ENCODE results near the gene STXBP6.

The STXBP6 gene

DNA sequence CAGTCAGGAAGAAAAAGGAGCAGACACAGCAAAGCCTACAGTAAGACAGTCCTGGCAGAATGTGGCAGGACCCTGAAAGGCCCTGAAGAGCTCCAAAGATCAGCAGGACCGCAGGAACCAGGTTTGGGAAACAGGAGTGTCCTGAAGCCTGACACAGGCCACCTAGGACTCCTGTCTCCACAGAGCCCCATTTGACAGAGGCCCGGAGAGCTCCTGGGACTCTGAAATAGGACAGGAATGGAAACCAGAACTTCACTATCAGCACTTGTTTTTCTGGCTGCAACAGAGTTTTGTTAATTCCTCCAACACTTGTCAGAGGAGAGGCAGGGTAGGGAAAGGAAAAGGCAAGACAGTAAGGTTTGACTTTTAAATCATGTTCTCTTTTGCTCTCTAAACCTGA lies 12.9 kb downstream of the STXBP6 start:
- Histone ChIP-seq H3K9me3 (ENCODE audit: control insufficient read depth, low read depth, low read length) (no peaks in the 10 kb centered on the region), H3K27ac (ENCODE audit: low read length) (no peak overlapping the region), H3K36me3 (ENCODE audit: control insufficient read depth, low read depth, low read length) (no peaks in the 10 kb centered on the region), H3K4me1 (ENCODE audit: control insufficient read depth, low read depth, low read length) (peaks cover 3% of the 10 kb centered on the region), H3K4me3 (ENCODE audit: low read length) (no peak overlapping the region), H3K9ac (ENCODE audit: low read length) (no peak overlapping the region), H3K27me3 (ENCODE audit: control insufficient read depth, insufficient read depth, low read length) (no peaks in the 10 kb centered on the region)

DNA sequence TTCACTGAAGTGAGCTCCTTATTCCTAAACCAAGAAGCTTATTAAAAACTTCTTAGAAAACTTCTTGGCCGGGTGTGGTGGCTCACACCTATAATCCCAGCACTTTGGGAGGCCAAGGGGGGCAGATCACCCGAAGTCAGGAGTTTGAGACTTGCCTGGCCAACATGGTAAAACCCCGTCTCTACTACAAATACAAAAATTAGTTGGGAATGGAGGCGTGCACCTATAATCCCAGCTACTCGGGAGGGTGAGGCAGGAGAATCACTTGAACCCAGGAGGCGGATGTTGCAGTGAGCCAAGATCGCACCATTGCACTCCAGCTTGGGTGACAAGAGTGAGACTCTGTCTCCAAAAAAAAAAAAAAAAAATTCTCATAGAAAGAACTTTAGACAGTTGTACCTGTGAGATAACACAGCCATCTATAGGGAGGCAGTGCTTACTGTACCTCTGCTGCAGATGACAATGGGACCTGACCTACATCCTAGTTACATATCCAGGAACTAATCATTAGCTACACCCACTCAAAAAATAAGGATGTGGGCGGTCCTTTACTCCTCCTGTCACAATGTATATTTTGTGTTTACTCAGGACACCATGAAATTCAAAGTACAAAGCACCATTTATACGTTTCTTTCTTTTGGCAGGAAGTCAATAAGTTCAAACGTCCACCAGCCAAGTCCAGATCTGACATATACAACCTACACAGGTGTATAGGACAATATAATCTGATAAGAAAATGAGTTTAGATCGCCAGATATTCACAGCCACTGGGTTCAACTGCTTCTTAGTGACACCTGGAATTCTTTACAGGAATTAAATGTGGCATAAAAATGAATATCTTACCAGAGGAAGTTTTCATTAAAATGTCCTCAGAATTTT lies 14.9 kb downstream of the STXBP6 start:
- Histone ChIP-seq H3K9ac (ENCODE audit: low read length) (no peak overlapping the region), H3K4me1 (ENCODE audit: control insufficient read depth, low read depth, low read length) (no peaks in the 10 kb centered on the region), H3K4me3 (ENCODE audit: low read length) (no peak overlapping the region), H3K9me3 (ENCODE audit: control insufficient read depth, low read depth, low read length) (no peaks in the 10 kb centered on the region), H3K36me3 (ENCODE audit: control insufficient read depth, low read depth, low read length) (no peaks in the 10 kb centered on the region), H3K27me3 (ENCODE audit: control insufficient read depth, insufficient read depth, low read length) (no peaks in the 10 kb centered on the region), H3K27ac (ENCODE audit: low read length) (no peak overlapping the region)

DNA sequence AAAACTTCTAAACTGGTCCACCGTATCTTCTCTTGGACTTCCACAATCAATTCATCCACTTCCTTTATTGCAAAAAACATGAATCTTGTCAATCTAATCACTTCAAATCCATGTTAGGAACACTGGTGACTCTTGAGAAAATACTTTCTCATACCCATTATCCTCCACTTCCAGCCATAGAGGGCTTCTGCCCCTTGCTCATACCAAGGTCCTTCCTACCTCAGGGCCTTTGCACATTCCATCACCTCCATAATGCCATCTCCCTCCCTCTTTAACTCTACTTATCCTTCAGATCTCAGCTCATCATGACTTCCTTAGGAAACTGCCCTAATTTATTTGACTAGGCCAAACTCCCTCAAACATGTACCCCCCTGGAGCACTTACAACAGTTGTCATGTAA lies 16.6 kb downstream of the STXBP6 start:
- Histone ChIP-seq H3K36me3 (ENCODE audit: control insufficient read depth, low read depth, low read length) (no peaks in the 10 kb centered on the region), H3K9me3 (ENCODE audit: control insufficient read depth, low read depth, low read length) (no peaks in the 10 kb centered on the region), H3K27me3 (ENCODE audit: control insufficient read depth, insufficient read depth, low read length) (no peaks in the 10 kb centered on the region), H3K4me3 (ENCODE audit: low read length) (no peak overlapping the region), H3K9ac (ENCODE audit: low read length) (no peak overlapping the region), H3K4me1 (ENCODE audit: control insufficient read depth, low read depth, low read length) (no peaks in the 10 kb centered on the region), H3K27ac (ENCODE audit: low read length) (no peak overlapping the region)

DNA sequence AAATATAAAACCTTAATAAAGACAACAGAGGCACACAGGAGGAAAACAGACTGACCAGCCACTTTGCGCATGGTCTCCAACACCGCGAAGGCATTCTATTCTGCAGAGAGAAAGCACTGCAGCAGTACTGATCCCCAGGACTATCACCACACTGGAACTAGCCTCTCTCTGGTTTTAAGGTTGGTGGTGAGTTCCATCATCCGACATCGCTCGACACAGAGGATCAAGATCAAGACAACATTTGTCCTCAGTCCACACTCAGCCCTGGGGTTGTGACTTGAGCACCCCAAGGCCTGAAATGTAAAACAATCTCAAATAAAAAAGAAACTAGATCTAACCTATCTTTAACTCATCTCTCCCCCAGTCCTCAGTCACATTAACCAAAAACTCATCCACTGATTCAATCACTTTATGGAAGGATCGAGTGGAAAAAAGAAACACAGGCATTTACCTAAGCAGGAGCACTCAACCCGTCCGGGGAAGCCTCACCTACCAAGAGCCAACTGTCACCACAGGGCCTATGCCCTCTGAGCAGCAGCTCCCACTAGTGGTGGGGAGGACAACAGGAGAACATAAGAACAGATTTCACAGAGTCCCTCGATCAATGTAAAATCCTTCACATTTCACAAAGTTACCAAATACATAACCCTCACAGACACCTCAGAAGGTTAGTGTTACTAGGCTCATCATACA lies 17.7 kb downstream of the STXBP6 start:
- H3K4me3 ChIP-seq (ENCODE audit: low read length) = no peak overlapping the region
- no peak overlapping the region for H3K27ac ChIP-seq (ENCODE audit: low read length)
- H3K9ac ChIP-seq (ENCODE audit: low read length) = no peak overlapping the region
- H3K9me3 ChIP-seq (ENCODE audit: control insufficient read depth, low read depth, low read length) = no peaks in the 10 kb centered on the region
- no peaks in the 10 kb centered on the region for H3K4me1 ChIP-seq (ENCODE audit: control insufficient read depth, low read depth, low read length)
- H3K27me3 ChIP-seq (ENCODE audit: control insufficient read depth, insufficient read depth, low read length) = no peaks in the 10 kb centered on the region
- H3K36me3 ChIP-seq (ENCODE audit: control insufficient read depth, low read depth, low read length) = no peaks in the 10 kb centered on the region

DNA sequence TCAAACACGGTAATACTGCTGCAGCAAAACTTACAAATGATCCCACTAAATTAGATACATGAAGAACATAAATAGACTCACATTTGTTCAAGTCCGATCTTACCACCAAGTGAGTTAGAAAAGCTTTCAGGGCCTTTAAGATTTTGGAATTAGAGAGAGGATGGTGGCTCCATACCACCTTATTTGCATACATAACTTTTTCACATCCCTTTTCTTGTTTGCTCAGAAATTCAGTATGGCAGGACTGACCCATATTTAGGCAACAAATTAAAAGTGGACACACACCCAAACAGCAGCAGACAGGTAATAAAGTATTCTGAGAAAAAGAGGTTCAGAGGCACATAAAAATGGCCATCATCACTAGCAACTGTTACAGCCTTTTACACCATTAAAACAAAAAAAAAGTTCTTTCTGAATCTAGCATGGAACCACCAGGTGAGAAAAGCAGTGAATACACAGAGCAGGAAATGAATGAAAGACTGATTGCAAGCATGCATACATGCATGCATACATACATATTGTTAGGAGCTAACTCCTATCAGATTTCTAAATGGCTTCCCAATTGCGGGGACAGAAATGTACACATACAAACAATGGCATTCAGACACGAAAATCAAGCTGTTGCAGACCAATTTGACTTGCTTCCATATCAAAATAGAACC lies 23.3 kb downstream of the STXBP6 start:
- Histone ChIP-seq H3K4me3 (ENCODE audit: low read length) (no peak overlapping the region), H3K9ac (ENCODE audit: low read length) (no peak overlapping the region), H3K27ac (ENCODE audit: low read length) (no peak overlapping the region), H3K9me3 (ENCODE audit: control insufficient read depth, low read depth, low read length) (no peaks in the 10 kb centered on the region), H3K4me1 (ENCODE audit: control insufficient read depth, low read depth, low read length) (no peaks in the 10 kb centered on the region), H3K36me3 (ENCODE audit: control insufficient read depth, low read depth, low read length) (no peaks in the 10 kb centered on the region), H3K27me3 (ENCODE audit: control insufficient read depth, insufficient read depth, low read length) (no peaks in the 10 kb centered on the region)

DNA sequence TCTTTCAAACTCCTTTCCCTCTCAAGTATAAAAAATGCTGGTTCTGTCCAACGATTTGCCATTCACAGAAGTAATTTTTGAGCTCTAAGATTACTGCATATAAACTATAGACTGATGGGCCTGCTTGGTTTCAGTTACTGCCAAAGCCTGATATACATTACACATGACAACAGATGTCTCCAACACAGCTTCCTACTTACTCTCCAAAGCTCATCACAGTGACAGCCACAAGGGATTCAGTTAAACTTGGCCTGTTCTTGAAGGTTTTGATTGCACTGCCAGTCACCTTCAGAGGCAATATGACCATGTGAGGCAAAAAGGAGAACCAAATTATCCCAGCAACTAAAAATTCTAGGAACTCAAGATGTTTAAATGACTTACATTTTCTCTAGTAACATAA lies 30.1 kb downstream of the STXBP6 start:
- Histone ChIP-seq H3K27ac (ENCODE audit: low read length) (no peak overlapping the region), H3K27me3 (ENCODE audit: control insufficient read depth, insufficient read depth, low read length) (no peaks in the 10 kb centered on the region), H3K4me3 (ENCODE audit: low read length) (no peak overlapping the region), H3K9ac (ENCODE audit: low read length) (no peak overlapping the region), H3K4me1 (ENCODE audit: control insufficient read depth, low read depth, low read length) (no peaks in the 10 kb centered on the region), H3K36me3 (ENCODE audit: control insufficient read depth, low read depth, low read length) (no peaks in the 10 kb centered on the region), H3K9me3 (ENCODE audit: control insufficient read depth, low read depth, low read length) (no peaks in the 10 kb centered on the region)

DNA sequence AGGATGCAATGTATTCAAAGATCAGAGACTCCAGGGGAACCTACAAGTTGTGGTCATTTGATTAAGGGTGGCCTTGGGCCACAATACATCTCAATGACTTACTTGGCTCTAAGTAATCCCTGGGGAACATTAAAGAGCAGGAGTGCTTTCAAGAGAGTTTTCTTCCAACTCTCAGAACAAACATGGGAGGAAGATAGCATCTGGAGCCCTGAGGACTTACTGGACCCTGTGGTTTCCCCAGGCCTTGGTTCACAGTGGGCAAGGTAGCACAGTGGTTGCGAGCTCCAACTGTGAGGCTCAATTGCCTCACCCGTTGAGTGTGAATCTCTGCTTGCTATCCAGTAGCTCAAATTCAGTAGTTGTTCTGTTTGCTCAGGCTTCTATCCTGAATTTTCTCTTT lies 32.4 kb downstream of the STXBP6 start:
- Histone ChIP-seq H3K27ac (ENCODE audit: low read length) (no peak overlapping the region), H3K4me3 (ENCODE audit: low read length) (no peak overlapping the region), H3K9me3 (ENCODE audit: control insufficient read depth, low read depth, low read length) (no peaks in the 10 kb centered on the region), H3K36me3 (ENCODE audit: control insufficient read depth, low read depth, low read length) (no peaks in the 10 kb centered on the region), H3K4me1 (ENCODE audit: control insufficient read depth, low read depth, low read length) (no peaks in the 10 kb centered on the region), H3K27me3 (ENCODE audit: control insufficient read depth, insufficient read depth, low read length) (no peaks in the 10 kb centered on the region), H3K9ac (ENCODE audit: low read length) (no peak overlapping the region)

DNA sequence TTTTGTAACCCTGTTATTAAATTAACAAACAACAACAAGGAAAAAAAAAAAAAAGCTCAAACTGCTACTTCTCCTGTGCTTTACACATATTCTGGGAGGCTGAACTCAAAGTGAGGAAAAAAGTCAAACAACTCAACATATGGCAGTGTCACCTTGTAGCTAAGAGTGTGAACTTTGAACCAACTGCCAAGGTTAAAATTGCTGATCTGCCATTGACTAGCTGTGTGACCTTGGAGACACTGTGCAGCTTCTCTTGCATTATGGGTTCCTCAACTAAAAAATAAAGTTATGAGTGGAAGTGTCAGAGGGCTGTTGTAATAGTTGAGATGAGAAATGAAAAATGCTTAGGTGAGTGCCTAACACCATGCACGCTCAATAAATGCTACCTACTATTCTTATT lies 34.2 kb downstream of the STXBP6 start:
- Histone ChIP-seq H3K9me3 (ENCODE audit: control insufficient read depth, low read depth, low read length) (no peaks in the 10 kb centered on the region), H3K36me3 (ENCODE audit: control insufficient read depth, low read depth, low read length) (no peaks in the 10 kb centered on the region), H3K9ac (ENCODE audit: low read length) (no peak overlapping the region), H3K4me3 (ENCODE audit: low read length) (no peak overlapping the region), H3K4me1 (ENCODE audit: control insufficient read depth, low read depth, low read length) (no peaks in the 10 kb centered on the region), H3K27me3 (ENCODE audit: control insufficient read depth, insufficient read depth, low read length) (no peaks in the 10 kb centered on the region), H3K27ac (ENCODE audit: low read length) (no peak overlapping the region)

DNA sequence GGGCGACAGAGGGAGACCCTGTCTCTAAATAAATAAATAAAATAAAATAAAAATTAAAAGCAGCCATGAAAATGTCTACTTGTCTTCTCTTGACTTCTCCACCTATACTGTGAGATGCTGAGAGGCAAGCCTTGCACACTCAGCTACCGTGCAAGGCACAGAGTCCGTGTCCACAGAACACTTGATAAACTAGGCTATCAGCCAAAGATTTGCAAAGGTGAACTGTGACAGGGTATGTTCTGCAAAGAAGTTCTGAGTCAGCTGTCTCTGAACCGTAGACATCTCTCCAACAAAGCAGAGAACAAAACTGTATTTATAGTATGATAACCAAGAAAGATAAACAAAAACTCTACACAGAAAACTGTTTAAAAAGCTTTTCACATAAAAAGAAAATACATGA lies 35.5 kb downstream of the STXBP6 start:
- H3K4me1 ChIP-seq (ENCODE audit: control insufficient read depth, low read depth, low read length) = peaks cover 7% of the 10 kb centered on the region
- H3K9ac ChIP-seq (ENCODE audit: low read length) = no peak overlapping the region
- no peaks in the 10 kb centered on the region for H3K36me3 ChIP-seq (ENCODE audit: control insufficient read depth, low read depth, low read length)
- no peak overlapping the region for H3K27ac ChIP-seq (ENCODE audit: low read length)
- no peaks in the 10 kb centered on the region for H3K27me3 ChIP-seq (ENCODE audit: control insufficient read depth, insufficient read depth, low read length)
- no peaks in the 10 kb centered on the region for H3K9me3 ChIP-seq (ENCODE audit: control insufficient read depth, low read depth, low read length)
- H3K4me3 ChIP-seq (ENCODE audit: low read length) = no peak overlapping the region

DNA sequence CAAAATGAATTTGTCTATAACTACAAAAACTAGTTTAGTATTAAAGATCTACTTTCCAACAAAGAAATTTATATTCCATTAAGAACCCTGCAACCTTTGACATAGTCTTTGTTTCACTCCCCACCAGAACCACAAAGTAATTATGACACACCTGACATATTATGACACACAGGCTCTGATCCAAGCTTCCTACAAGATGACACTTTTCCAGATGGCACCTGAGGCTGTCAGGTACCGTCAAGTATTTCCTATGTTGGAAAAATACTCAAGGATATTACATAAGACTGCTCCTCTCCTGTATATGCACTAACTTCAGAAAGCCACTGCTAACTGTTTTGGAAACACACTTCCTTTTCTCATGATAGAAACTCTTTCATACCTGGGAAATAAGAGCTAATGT lies 38.9 kb downstream of the STXBP6 start:
- H3K27me3 ChIP-seq (ENCODE audit: control insufficient read depth, insufficient read depth, low read length) = no peaks in the 10 kb centered on the region
- H3K4me3 ChIP-seq (ENCODE audit: low read length) = no peak overlapping the region
- H3K9me3 ChIP-seq (ENCODE audit: control insufficient read depth, low read depth, low read length) = no peaks in the 10 kb centered on the region
- no peak overlapping the region for H3K9ac ChIP-seq (ENCODE audit: low read length)
- no peaks in the 10 kb centered on the region for H3K36me3 ChIP-seq (ENCODE audit: control insufficient read depth, low read depth, low read length)
- H3K4me1 ChIP-seq (ENCODE audit: control insufficient read depth, low read depth, low read length) = peaks cover 8% of the 10 kb centered on the region
- H3K27ac ChIP-seq (ENCODE audit: low read length) = no peak overlapping the region

DNA sequence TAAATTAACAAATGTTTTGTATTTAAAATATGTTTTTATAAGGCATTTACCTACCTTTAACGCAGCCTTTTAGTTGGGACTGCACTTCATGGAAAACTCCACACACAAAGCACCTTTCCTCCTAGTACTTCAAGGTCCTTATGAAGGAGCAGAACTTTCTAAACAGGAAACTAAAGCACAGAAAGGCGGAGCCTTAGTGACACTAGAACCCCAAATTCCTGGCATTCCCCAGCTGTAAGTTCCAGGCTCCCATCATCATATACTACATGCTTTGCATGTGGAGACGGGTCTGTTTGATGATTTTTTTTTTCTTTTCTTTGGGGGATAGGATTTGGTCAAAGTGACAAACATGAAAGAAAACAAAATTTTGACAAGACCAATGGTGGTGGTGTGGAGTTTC lies 39.5 kb downstream of the STXBP6 start:
- no peaks in the 10 kb centered on the region for H3K27me3 ChIP-seq (ENCODE audit: control insufficient read depth, insufficient read depth, low read length)
- H3K4me1 ChIP-seq (ENCODE audit: control insufficient read depth, low read depth, low read length) = peaks cover 8% of the 10 kb centered on the region
- no peak overlapping the region for H3K27ac ChIP-seq (ENCODE audit: low read length)
- H3K9me3 ChIP-seq (ENCODE audit: control insufficient read depth, low read depth, low read length) = no peaks in the 10 kb centered on the region
- H3K9ac ChIP-seq (ENCODE audit: low read length) = no peak overlapping the region
- no peak overlapping the region for H3K4me3 ChIP-seq (ENCODE audit: low read length)
- H3K36me3 ChIP-seq (ENCODE audit: control insufficient read depth, low read depth, low read length) = no peaks in the 10 kb centered on the region
